ENCODE measurements around the gene SERGEF.
A peak's percentile ranks its signal among the peaks of the same experiment; 100 is the strongest.

Gene SERGEF

DNA sequence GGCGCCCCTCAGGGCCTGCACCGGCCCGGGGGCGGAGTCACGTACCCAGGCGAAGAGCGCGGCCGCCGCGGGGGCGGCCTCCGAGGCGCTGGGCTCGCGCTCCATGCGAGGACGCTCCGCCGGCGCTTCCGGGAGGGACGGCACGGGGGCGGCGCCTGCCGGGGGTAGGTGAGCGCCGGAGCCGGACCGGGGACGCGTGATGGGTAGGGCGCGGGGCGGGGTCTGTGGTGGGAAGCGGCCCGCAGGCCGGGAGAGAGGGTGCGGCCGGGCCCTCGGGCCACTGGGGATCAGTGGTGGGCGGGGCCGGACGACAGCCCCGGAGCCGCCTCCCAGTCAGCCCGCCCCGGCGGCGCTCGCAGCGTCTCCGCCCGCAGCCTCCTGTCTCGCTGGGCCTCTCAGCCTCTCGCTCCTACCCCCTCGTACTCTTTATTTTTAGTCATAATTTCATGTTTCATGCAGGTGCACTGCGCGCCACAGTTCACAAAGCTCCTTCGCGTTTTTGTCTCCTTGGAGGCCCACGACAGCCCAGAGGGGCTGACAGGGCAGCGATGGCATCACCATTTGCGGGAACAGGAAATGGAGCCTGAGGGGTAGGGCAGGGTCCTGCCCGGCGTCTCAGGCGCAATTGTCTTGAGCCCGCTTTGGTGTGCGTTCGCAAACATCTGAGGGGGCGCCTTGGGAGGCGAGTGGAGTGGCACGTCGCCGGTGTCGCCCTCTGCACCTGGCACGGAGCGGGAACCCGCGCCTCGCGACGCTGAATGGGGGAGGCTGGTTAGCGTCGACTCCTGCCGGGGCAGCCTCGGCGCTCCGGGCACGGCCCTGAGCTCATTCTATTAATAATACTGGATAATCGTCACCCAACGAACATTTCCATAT is at the start of gene SERGEF:
Gene SERGEF (minus strand): TSS at position 142 of the 876 bp plus-strand sequence. CDS start 37 bp downstream, at position 105.
- peak; percentile 86 for DNase-seq (ENCODE audit: low spot score)

DNA sequence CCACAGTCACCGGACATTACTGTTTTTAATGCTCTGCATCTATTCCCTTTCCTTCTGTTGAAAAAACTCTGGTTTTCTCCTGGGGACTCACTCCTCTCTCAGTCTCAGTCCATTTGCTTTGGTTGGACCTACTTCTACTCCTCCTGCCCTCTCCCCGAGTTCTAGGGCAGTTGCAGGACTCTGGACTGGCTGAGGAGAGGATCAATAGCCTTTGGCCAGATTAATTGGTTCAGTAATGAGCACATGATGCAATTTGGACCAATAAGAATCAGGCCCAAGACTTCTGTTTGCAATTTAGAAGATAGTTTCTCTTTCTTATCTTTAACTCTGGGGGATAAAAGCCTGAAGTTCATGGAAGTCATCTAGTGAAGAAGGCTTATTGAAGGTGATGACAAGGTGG is 48.5 kb upstream of the SERGEF start:
- no peak for DNase-seq (ENCODE audit: low spot score)

GRCh38 chr11:18056561-18057181 is 43.8 kb upstream of the SERGEF start:
- DNase-seq (ENCODE audit: low spot score) = no peak

DNA sequence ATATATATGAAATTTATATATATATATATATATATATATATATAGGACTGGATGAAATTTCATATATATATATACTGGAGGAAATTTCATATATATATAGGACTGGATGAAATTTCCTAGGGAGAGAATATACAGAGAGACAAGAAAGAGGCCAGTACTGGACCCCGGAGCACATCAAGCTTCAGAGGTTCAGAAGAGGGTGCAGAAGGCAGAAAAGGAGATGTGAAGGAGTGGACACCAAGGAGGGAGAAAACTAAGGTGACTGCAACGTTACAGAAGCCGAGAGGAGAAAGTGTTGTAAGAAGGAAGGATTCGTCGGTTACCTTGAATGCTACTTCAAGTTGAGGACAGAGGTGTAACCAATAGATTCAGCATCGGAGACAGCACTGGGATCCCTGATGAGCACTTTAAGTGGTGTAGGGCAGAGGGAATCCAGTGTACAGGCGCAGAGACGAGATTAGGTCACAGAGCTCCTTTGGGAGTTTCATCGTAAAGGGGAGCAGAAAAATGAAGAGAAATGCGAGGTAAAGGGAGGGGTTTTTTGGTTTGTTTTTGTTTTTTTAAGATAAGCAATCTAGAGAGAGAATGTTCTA is 41.8 kb upstream of the SERGEF start:
- no peak for DNase-seq (ENCODE audit: low spot score)

GRCh38 chr11:18050848-18051247 is 38.0 kb upstream of the SERGEF start:
- DNase-seq (ENCODE audit: low spot score) = no peak

GRCh38 chr11:18046116-18046777 is 33.4 kb upstream of the SERGEF start, which contains the start of gene TPH1:
Gene TPH1, minus strand, starts transcription at chr11:18046269. Its CDS starts 5,507 bp downstream, at chr11:18040762.
- DNase-seq (ENCODE audit: low spot score) = no peak

DNA sequence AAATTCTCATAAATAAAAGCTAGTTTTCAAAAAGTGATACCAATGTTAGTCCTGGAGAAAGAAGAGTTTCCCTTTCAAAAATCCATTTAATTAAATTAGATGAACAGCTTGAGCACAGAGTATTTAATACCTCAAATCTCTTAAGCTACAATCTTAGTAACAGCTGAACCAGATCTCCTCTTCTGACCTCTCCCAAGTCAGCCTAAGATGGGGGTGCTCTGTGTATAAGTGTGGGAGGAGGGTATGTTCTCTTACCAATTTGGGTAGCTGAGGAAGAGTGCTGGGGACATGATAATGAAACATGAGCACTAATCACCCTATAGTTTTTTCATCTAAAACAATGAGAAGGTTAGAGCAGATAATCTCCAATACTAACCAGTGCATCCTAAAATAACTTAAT is 23.6 kb upstream of the SERGEF start:
- no peak for DNase-seq (ENCODE audit: low spot score)

DNA sequence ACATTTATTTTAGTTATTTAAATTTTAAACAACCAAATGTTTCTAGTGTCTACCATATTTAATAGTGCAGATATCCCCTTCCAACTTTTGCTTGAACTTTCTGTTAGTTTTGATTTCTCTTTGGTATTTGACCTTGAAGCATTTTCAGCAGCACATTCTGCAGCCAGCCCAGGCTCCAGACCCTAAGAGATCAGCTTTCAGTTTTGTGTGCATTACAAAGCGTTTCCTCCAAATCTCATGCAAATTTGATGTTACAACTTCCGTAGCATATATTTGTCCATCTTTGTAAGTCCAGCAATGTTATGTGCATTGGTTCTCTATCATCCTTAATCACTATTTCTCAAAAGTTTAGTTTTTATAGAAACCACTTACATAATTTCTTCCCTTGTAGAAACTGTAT is 14.6 kb upstream of the SERGEF start:
- no peak for DNase-seq (ENCODE audit: low spot score)

- no peak for DNase-seq (ENCODE audit: low spot score)
Measured at GRCh38 chr11:18022419-18022818, 9.6 kb upstream of the SERGEF start.

GRCh38 chr11:18019650-18020049 is 6.8 kb upstream of the SERGEF start:
- DNase-seq (ENCODE audit: low spot score) = no peak

- no peak for DNase-seq (ENCODE audit: low spot score)
Measured at GRCh38 chr11:18016789-18017188, 3.9 kb upstream of the SERGEF start.

- DNase-seq (ENCODE audit: low spot score) = no peak
Measured at GRCh38 chr11:18014876-18015275, 2.0 kb upstream of the SERGEF start.

GRCh38 chr11:18013790-18014507 is 1.1 kb upstream of the SERGEF start:
- DNase-seq (ENCODE audit: low spot score) = peak; percentile 17

GRCh38 chr11:18012122-18012905 is 533 bp downstream of the SERGEF start:
- DNase-seq (ENCODE audit: low spot score) = peak; percentile 57

DNA sequence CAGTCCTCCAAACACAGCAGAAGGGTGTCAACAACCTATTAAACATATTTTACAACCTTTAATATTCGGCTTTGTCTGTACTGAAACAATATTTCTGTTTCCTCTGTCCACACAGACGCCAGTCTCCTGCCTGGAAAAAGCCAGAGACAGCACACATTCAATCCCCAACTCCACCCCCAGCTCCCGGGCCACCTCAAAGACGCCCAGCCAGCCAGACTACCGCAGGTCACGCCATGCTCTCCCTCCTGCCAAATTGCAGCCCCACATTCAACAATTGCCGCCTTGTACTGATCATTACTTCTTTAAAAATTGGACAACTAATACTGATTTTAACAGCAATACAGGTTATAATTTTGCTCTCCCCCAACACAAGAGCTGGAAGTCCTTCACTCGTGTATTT is 1.2 kb downstream of the SERGEF start:
- DNase-seq (ENCODE audit: low spot score) = peak; percentile 38

- DNase-seq (ENCODE audit: low spot score) = no peak
Measured at GRCh38 chr11:18010977-18011586, 1.8 kb downstream of the SERGEF start.

- DNase-seq (ENCODE audit: low spot score) = no peak
Measured at GRCh38 chr11:18010121-18010670, 2.7 kb downstream of the SERGEF start.

DNA sequence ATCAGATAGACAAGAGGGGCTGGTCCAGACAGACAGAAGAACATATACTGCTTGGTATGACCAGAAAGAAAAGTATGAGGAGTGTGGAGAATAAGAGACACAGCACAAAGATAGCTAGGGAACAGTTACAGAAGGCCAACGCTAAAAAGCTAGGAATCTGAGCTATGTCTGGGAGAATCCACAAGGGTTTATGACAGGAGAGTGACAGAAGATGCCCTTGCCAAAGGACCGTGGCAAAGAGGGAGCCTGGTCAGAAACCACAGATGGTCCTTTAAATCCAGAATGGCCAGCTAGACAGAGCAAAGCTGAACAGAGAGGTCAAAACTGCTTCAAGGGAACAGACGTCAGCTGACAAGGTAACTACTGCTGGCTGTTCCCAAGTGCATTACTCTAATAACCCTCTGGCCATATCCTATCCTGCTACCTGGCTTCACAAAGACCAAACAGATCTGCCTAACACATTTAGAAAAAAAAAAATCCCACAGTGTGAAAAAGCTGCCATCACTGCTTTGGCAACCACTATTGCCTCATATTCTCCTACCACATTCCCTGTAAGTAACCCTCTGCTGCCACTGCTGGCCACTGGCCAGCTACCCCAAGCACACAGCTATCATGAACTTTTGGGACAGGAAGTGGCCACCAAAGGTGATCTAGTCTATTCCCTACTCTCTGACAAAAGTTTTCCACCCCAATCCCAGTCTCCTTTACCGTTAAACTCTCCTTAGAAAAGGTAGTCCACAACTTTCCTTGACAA is 7.3 kb downstream of the SERGEF start:
- DNase-seq (ENCODE audit: low spot score) = no peak

GRCh38 chr11:18001191-18001590 is 11.7 kb downstream of the SERGEF start:
- no peak for DNase-seq (ENCODE audit: low spot score)
